ENCODE results near the gene PSENEN.
"Not testable (repeated sequence)": the region's sequence is repeated elsewhere in the genome, so short reads cannot be mapped to it uniquely, and the experiment has no call there.

DNA sequence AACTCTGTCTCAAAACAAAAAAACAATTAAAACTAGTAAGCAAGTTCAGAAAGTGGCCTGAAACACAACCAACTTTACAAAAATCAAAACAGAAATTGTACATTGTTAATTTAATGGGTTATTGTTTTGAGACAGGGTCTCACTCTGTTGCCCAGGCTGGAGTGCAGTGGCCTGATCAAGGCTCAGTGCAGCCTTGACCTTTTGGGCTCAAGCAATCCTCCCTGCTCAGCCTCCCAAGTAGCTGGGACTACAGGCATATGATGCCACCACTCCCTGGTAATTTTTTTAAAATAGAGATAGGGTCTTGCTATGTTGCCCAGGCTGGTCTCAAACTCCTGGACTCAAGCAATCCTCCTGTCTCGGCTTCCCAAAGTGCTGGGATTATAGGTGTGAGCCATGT is 50.1 kb downstream of the PSENEN start:
- TF ChIP-seq POLR2A, POLR2AphosphoS5, SPI1 (IDR thresholded peaks at IDR 0.05; ENCODE audit: low read depth, low read length): not testable (repeated sequence)
